Neuronal stem cell (in vitro differentiated cells): ENCODE results near the gene PRR30.
"Not testable (repeated sequence)": the region's sequence is repeated elsewhere in the genome, so short reads cannot be mapped to it uniquely, and the experiment has no call there.

Source experiments
- DNase-seq: peaks from one replicate; pipeline ENCODE4 v3.0.0-alpha.2; 2013; ENCODE audit warnings: low spot score
- H2AFZ ChIP-seq: one replicate; pipeline ENCODE4 v1.6.1; 2013; ENCODE audit warnings: mild to moderate bottlenecking, low read length, inconsistent platforms
- H2AK5ac ChIP-seq: 2 replicates; pipeline ENCODE4 v1.6.1; 2013; ENCODE audit warnings: low read depth, mild to moderate bottlenecking, inconsistent platforms, low read length, moderate library complexity, mixed read lengths
- H2BK120ac ChIP-seq: 2 replicates; pipeline ENCODE4 v1.6.1; 2013; ENCODE audit warnings: low read depth, mild to moderate bottlenecking, inconsistent platforms, low read length, moderate library complexity, mixed read lengths
- H2BK12ac ChIP-seq: one replicate; pipeline ENCODE4 v1.6.1; 2013; ENCODE audit warnings: low read length, inconsistent platforms
- H2BK15ac ChIP-seq: 2 replicates; pipeline ENCODE4 v1.6.1; 2013; ENCODE audit warnings: mild to moderate bottlenecking, low read length, inconsistent platforms, mixed read lengths
- H2BK5ac ChIP-seq: one replicate; pipeline ENCODE4 v1.6.1; 2013; ENCODE audit warnings: inconsistent platforms, mild to moderate bottlenecking, low read length, moderate library complexity
- H3K14ac ChIP-seq: one replicate; pipeline ENCODE4 v1.6.1; 2013; ENCODE audit warnings: low read length, inconsistent platforms
- H3K18ac ChIP-seq: 2 replicates; pipeline ENCODE4 v1.6.1; 2013; ENCODE audit warnings: low read length, inconsistent platforms
- H3K23ac ChIP-seq: 2 replicates; pipeline ENCODE4 v1.6.1; 2013; ENCODE audit warnings: low read depth, mild to moderate bottlenecking, mixed read lengths, low read length, inconsistent platforms; ENCODE audit not compliant: poor library complexity
- H3K27ac ChIP-seq: replicated peaks from 3 replicates; pipeline ENCODE4 v1.5.1; 2013; ENCODE audit warnings: low read length, inconsistent platforms
- H3K27me3 ChIP-seq, 3 experiments: 2 replicates each; pipeline ENCODE4 v1.6.1; 2013; ENCODE audit warnings: low read length in 3 of 3, mild to moderate bottlenecking in 2 of 3, inconsistent platforms in 1 of 3, low read depth in 1 of 3, mixed read lengths in 1 of 3, moderate library complexity in 1 of 3; ENCODE audit not compliant: control insufficient read depth in 3 of 3, insufficient read depth in 3 of 3
- H3K36me3 ChIP-seq, 2 donors: replicated peaks in 1 of 2; 2 replicates each; pipeline ENCODE4 v1.6.1; 2013; ENCODE audit warnings: low read length in 2 of 2; ENCODE audit not compliant: control insufficient read depth in 2 of 2, insufficient read depth in 2 of 2
- H3K4ac ChIP-seq: 2 replicates; pipeline ENCODE4 v1.6.1; 2013; ENCODE audit warnings: inconsistent platforms, mild to moderate bottlenecking, low read length, moderate library complexity
- H3K4me1 ChIP-seq, 2 donors: 1 replicate in 1 of 2; 2 replicates in 1 of 2; pipeline ENCODE4 v1.6.1; 2013; ENCODE audit warnings: low read length in 2 of 2, low read depth in 1 of 2; ENCODE audit not compliant: control insufficient read depth in 2 of 2, insufficient read depth in 1 of 2
- H3K4me2 ChIP-seq: one replicate; pipeline ENCODE4 v1.6.1; 2013; ENCODE audit warnings: mild to moderate bottlenecking, low read length, inconsistent platforms; ENCODE audit not compliant: insufficient read depth, poor library complexity, severe bottlenecking
- H3K4me3 ChIP-seq, 2 donors: 2 replicates each; pipeline ENCODE4 v1.5.1; 2013; ENCODE audit warnings: low read length in 2 of 2, mild to moderate bottlenecking in 2 of 2, inconsistent platforms in 1 of 2, moderate library complexity in 1 of 2
- H3K79me1 ChIP-seq: one replicate; pipeline ENCODE4 v1.6.1; 2013; ENCODE audit warnings: low read depth, mild to moderate bottlenecking, inconsistent platforms, low read length, moderate library complexity
- H3K9ac ChIP-seq: one replicate; pipeline ENCODE4 v1.6.1; 2013; ENCODE audit warnings: mild to moderate bottlenecking, low read depth, low read length, inconsistent platforms; ENCODE audit not compliant: poor library complexity
- H3K9me3 ChIP-seq, 2 donors: replicated peaks in 1 of 2; 2 replicates each; pipeline versions ENCODE3 to v1.6.1; 2013; ENCODE audit warnings: low read length in 2 of 2, mild to moderate bottlenecking in 2 of 2, inconsistent platforms in 1 of 2, low read depth in 1 of 2, mixed read lengths in 1 of 2, moderate library complexity in 1 of 2; ENCODE audit not compliant: control insufficient read depth in 2 of 2, insufficient read depth in 1 of 2
- H4K8ac ChIP-seq: one replicate; pipeline ENCODE4 v1.6.1; 2013; ENCODE audit warnings: low read depth, mild to moderate bottlenecking, inconsistent platforms, low read length, moderate library complexity
- H4K91ac ChIP-seq: one replicate; pipeline ENCODE4 v1.6.1; 2013; ENCODE audit warnings: low read length, low read depth, mild to moderate bottlenecking, inconsistent platforms; ENCODE audit not compliant: poor library complexity
- WGBS, 2 donors: extraction: QIAGEN DNeasy Blood & Tissue Kit; methylation state at CpG; one replicate each; pipeline ENCODE4 v1.1.7; 2013; ENCODE audit warnings: missing lambda C conversion rate in 2 of 2, mixed read lengths in 1 of 2; ENCODE audit not compliant: insufficient read length in 2 of 2, insufficient replicate concordance in 1 of 2; ENCODE audit errors: extremely low coverage in 2 of 2; 5-methylcytosine and 5-hydroxymethylcytosine counted together

PRR30 gene

GRCh38 chr2:27175781-27176180 is 36.6 kb upstream of the PRR30 start:
- H2BK15ac ChIP-seq, H3K9me3 ChIP-seq, H3K36me3 ChIP-seq, H3K79me1 ChIP-seq, H3K9ac ChIP-seq, H2AK5ac ChIP-seq, H3K14ac ChIP-seq, H2BK12ac ChIP-seq, H3K4me2 ChIP-seq, H2BK120ac ChIP-seq, H3K27ac ChIP-seq, H3K4me3 ChIP-seq, H2AFZ ChIP-seq, H4K8ac ChIP-seq, H2BK5ac ChIP-seq, H3K4me1 ChIP-seq, DNase-seq, H3K23ac ChIP-seq, H3K4ac ChIP-seq, H4K91ac ChIP-seq, H3K18ac ChIP-seq: not testable (repeated sequence)
- WGBS, 2 donors = no CpG with 5 or more reads among the region's 4 CpGs
- peaks cover 0 to 44% (median 0%) of the 10 kb centered on the region in 3 experiments for H3K27me3 ChIP-seq

- H2BK15ac ChIP-seq = no peak overlapping the region
- no peak overlapping the region for H2AFZ ChIP-seq
- no peak overlapping the region for H3K27ac ChIP-seq
- H3K79me1 ChIP-seq = no peaks in the 10 kb centered on the region
- H4K8ac ChIP-seq = no peak overlapping the region
- H2BK5ac ChIP-seq = no peak overlapping the region
- H4K91ac ChIP-seq = no peak overlapping the region
- no peak overlapping the region for H3K23ac ChIP-seq
- no CpG with 5 or more reads among the region's 8 CpGs for WGBS, 2 donors
- no peaks in the 10 kb centered on the region for H3K9me3 ChIP-seq
- no peak overlapping the region for H3K4me2 ChIP-seq
- H3K36me3 ChIP-seq = no peaks in the 10 kb centered on the region
- H3K9ac ChIP-seq = no peak overlapping the region
- DNase-seq = no peak
- no peak overlapping the region for H3K4me3 ChIP-seq
- H3K27me3 ChIP-seq = peaks cover 0 to 47% (median 2%) of the 10 kb centered on the region in 3 experiments
- H3K4me1 ChIP-seq = no peaks in the 10 kb centered on the region
- no peak overlapping the region for H2BK120ac ChIP-seq
- no peak overlapping the region for H3K18ac ChIP-seq
- H2AK5ac ChIP-seq = no peak overlapping the region
- H3K4ac ChIP-seq = no peak overlapping the region
- no peak overlapping the region for H3K14ac ChIP-seq
- H2BK12ac ChIP-seq = no peak overlapping the region
Measured at GRCh38 chr2:27175330-27175729, 36.1 kb upstream of the PRR30 start.

GRCh38 chr2:27174638-27175037 is 35.4 kb upstream of the PRR30 start:
- H3K9ac ChIP-seq = no peak overlapping the region
- no peaks in the 10 kb centered on the region for H3K79me1 ChIP-seq
- H3K36me3 ChIP-seq = no peaks in the 10 kb centered on the region
- no peak overlapping the region for H2AFZ ChIP-seq
- no peak overlapping the region for H3K23ac ChIP-seq
- H3K27ac ChIP-seq = no peak overlapping the region
- DNase-seq = no peak
- no peak overlapping the region for H4K91ac ChIP-seq
- 100% methylated on average over 1 of the region's 6 CpGs; no CpG with 5 or more reads in 1 of the 2 donors for WGBS, 2 donors
- no peak overlapping the region for H3K4ac ChIP-seq
- H3K4me3 ChIP-seq = no peak overlapping the region
- no peaks in the 10 kb centered on the region for H3K4me1 ChIP-seq
- peaks cover 0 to 49% (median 4%) of the 10 kb centered on the region in 3 experiments for H3K27me3 ChIP-seq
- H3K9me3 ChIP-seq = no peaks in the 10 kb centered on the region
- no peak overlapping the region for H2AK5ac ChIP-seq
- H2BK120ac ChIP-seq = no peak overlapping the region
- H2BK12ac ChIP-seq = no peak overlapping the region
- H2BK5ac ChIP-seq = no peak overlapping the region
- H3K18ac ChIP-seq = peak overlapping the region; percentile 35
- no peak overlapping the region for H3K14ac ChIP-seq
- H4K8ac ChIP-seq = no peak overlapping the region
- H3K4me2 ChIP-seq = no peak overlapping the region
- no peak overlapping the region for H2BK15ac ChIP-seq

GRCh38 chr2:27171351-27171848 is 32.2 kb upstream of the PRR30 start:
- H3K9me3 ChIP-seq = no peaks in the 10 kb centered on the region
- peaks cover 0 to 70% (median 4%) of the 10 kb centered on the region in 3 experiments for H3K27me3 ChIP-seq
- no peak overlapping the region for H4K8ac ChIP-seq
- no peak overlapping the region for H4K91ac ChIP-seq
- no peaks in the 10 kb centered on the region for H3K79me1 ChIP-seq
- DNase-seq = no peak
- WGBS, 2 donors = no CpG with 5 or more reads among the region's 8 CpGs
- H3K9ac ChIP-seq = no peak overlapping the region
- H2BK5ac ChIP-seq = no peak overlapping the region
- no peak overlapping the region for H2BK120ac ChIP-seq
- H3K4me2 ChIP-seq = no peak overlapping the region
- no peaks in the 10 kb centered on the region for H3K4me1 ChIP-seq
- no peak overlapping the region for H2BK15ac ChIP-seq
- no peaks in the 10 kb centered on the region for H3K36me3 ChIP-seq
- no peak overlapping the region for H2AK5ac ChIP-seq
- no peak overlapping the region for H3K14ac ChIP-seq
- H3K27ac ChIP-seq = no peak overlapping the region
- no peak overlapping the region for H2AFZ ChIP-seq
- no peak overlapping the region for H2BK12ac ChIP-seq
- H3K4me3 ChIP-seq = no peak overlapping the region
- H3K18ac ChIP-seq = no peak overlapping the region
- no peak overlapping the region for H3K4ac ChIP-seq
- no peak overlapping the region for H3K23ac ChIP-seq
